HCT116 (cell line): Measurements from ENCODE around the gene TMEM178B. TPM values are rescaled to one million over a fixed set of nuclear protein-coding genes. Genes with fewer than 3 reads are reported as not detected.

ENCODE experiments used
- ATAC-seq: fragments of 200-7000 bp; cut with Tn5 transposase; 2 replicates; pipeline ENCODE4 v1.9.1; 2020; ENCODE audit warnings: mild to moderate bottlenecking, moderate library complexity
- BruUV-seq: library from RNA; stranded (reverse); fragments of 400-500 nt; replicated peaks from 2 replicates; lab custom pipeline; 2021; lab: Mats Ljungman, UMichigan
- CTCF ChIA-PET: fragments of 300-600 bp; sonication (Branson Sonifier 250); formaldehyde crosslinking; loops from one replicate; lab custom pipeline; 2021; ENCODE audit warnings: antibody characterized with exemption; lab: Charles Lee
- POLR2A ChIA-PET: fragments of 300-600, 350-600 bp; sonication (Branson Sonifier 250); formaldehyde crosslinking; loops from one replicate; lab custom pipeline; 2021; ENCODE audit warnings: antibody characterized with exemption; lab: Charles Lee
- RAD21 ChIA-PET, 2 experiments: fragments of 300-600 bp; sonication (Branson Sonifier 250); formaldehyde crosslinking; loops; one replicate each; lab custom pipeline; 2023; ENCODE audit warnings: low total read pairs in 2 of 2; ENCODE audit not compliant: uncharacterized antibody in 2 of 2, unreplicated experiment in 2 of 2, low non-redundant PET in 1 of 2; lab: Charles Lee
- DNase-seq: peaks from one replicate; pipeline ENCODE4 v3.0.0-alpha.2; 2010; ENCODE audit warnings: low read depth, low spot score
- H2AFZ ChIP-seq: fragments of 200-600 bp; shearing (Covaris generic), sonication (generic); 2 replicates; pipeline ENCODE4 v1.6.1; 2017; ENCODE audit warnings: low read depth, mixed run types, mixed read lengths, antibody characterized with exemption, low read length; ENCODE audit not compliant: poor library complexity, severe bottlenecking
- H3K27ac ChIP-seq: 2 replicates; pipeline ENCODE4 v1.5.1; 2012; ENCODE audit warnings: low read depth, low read length
- H3K27me3 ChIP-seq: fragments of 200-600 bp; sonication (generic); 2 replicates; pipeline ENCODE4 v1.6.1; 2016; ENCODE audit warnings: mixed run types, low read length, mixed read lengths; ENCODE audit not compliant: insufficient read depth
- H3K36me3 ChIP-seq, 2 experiments: fragments of 200-500 bp in 1 of 2; fragments of 200-600 bp in 1 of 2; sonication (Bioruptor generic) in 1 of 2; sonication (generic) in 1 of 2; 2 replicates each; pipeline versions ENCODE4 v1.5.1 to v1.6.1; 2014 to 2016; ENCODE audit warnings: low read length in 2 of 2, inconsistent platforms in 1 of 2, mixed read lengths in 1 of 2, mixed run types in 1 of 2; ENCODE audit not compliant: insufficient read depth in 2 of 2, control insufficient read depth in 1 of 2
- H3K4me1 ChIP-seq, 2 experiments: fragments of 200-600 bp in 1 of 2; sonication (generic) in 1 of 2; 2 replicates each; pipeline versions ENCODE4 v1.5.1 to v1.6.1; 2012 to 2017; ENCODE audit warnings: low read length in 2 of 2, inconsistent platforms in 1 of 2, mild to moderate bottlenecking in 1 of 2, mixed read lengths in 1 of 2, mixed run types in 1 of 2, moderate library complexity in 1 of 2; ENCODE audit not compliant: insufficient read depth in 2 of 2, control insufficient read depth in 1 of 2
- H3K4me2 ChIP-seq: fragments of 200-600 bp; sonication (generic); 2 replicates; pipeline ENCODE4 v1.6.1; 2017; ENCODE audit warnings: mixed run types, low read length, mixed read lengths
- H3K4me3 ChIP-seq, 2 experiments: fragments of 200-600 bp in 1 of 2; sonication (generic) in 1 of 2; replicated peaks in 1 of 2; 2 replicates each; pipeline ENCODE4 v1.5.1; 2011 to 2016; ENCODE audit warnings: low read length in 2 of 2, control low read depth in 1 of 2, low read depth in 1 of 2, mild to moderate bottlenecking in 1 of 2, mixed read lengths in 1 of 2, mixed run types in 1 of 2
- H3K79me2 ChIP-seq: fragments of 200-600 bp; sonication (generic); 2 replicates; pipeline ENCODE4 v1.6.1; 2017; ENCODE audit warnings: mild to moderate bottlenecking, mixed run types, low read length, moderate library complexity, mixed read lengths; ENCODE audit not compliant: insufficient read depth
- H3K9ac ChIP-seq: fragments of 200-600 bp; sonication (generic); 2 replicates; pipeline ENCODE4 v1.6.1; 2016; ENCODE audit warnings: low read length, mixed read lengths
- H3K9me2 ChIP-seq: fragments of 200-600 bp; sonication (generic), shearing (Covaris generic); 2 replicates; pipeline ENCODE4 v1.6.1; 2017; ENCODE audit warnings: mixed run types, mild to moderate bottlenecking, moderate library complexity; ENCODE audit not compliant: insufficient read depth
- H3K9me3 ChIP-seq, 2 experiments: fragments of 200-500 bp in 1 of 2; fragments of 200-600 bp in 1 of 2; sonication (Bioruptor generic) in 1 of 2; sonication (generic) in 1 of 2; 2 replicates each; pipeline ENCODE4 v1.6.1; 2014 to 2017; ENCODE audit warnings: low read length in 2 of 2, mixed read lengths in 2 of 2, inconsistent platforms in 1 of 2, low read depth in 1 of 2, mild to moderate bottlenecking in 1 of 2, mixed run types in 1 of 2, moderate library complexity in 1 of 2; ENCODE audit not compliant: control insufficient read depth in 1 of 2, insufficient read depth in 1 of 2
- H4K20me1 ChIP-seq: fragments of 200-600 bp; sonication (generic), shearing (Covaris generic); 2 replicates; pipeline ENCODE4 v1.6.1; 2017; ENCODE audit warnings: mixed run types, mild to moderate bottlenecking, moderate library complexity; ENCODE audit not compliant: insufficient read depth
- ATF3 ChIP-seq: IDR thresholded peaks from 2 replicates; pipeline ENCODE4 v1.6.1; 2012
- CBX3 ChIP-seq: IDR thresholded peaks from 2 replicates; pipeline ENCODE4 v1.6.1; 2012; ENCODE audit warnings: low read depth
- CEBPB ChIP-seq: IDR thresholded peaks from 2 replicates; pipeline ENCODE4 v1.6.1; 2012; ENCODE audit warnings: low read depth
- EGR1 ChIP-seq: IDR thresholded peaks from 2 replicates; pipeline ENCODE4 v1.6.1; 2012; ENCODE audit warnings: low read depth
- ELF1 ChIP-seq: IDR thresholded peaks from 2 replicates; pipeline ENCODE4 v1.6.1; 2012; ENCODE audit warnings: low read depth, borderline replicate concordance
- EZH2 ChIP-seq: fragments of 200-600 bp; sonication (generic); IDR thresholded peaks from 2 replicates; pipeline ENCODE4 v1.6.1; 2017; ENCODE audit warnings: antibody characterized with exemption, mixed run types
- FOSL1 ChIP-seq: IDR thresholded peaks from 2 replicates; pipeline ENCODE4 v1.6.1; 2012; ENCODE audit warnings: low read depth
- JUND ChIP-seq: IDR thresholded peaks from 2 replicates; pipeline ENCODE4 v1.6.1; 2012
- POLR2A ChIP-seq: IDR thresholded peaks from 2 replicates; pipeline ENCODE4 v1.7.0; 2011; ENCODE audit warnings: borderline replicate concordance; ENCODE audit not compliant: insufficient read depth, insufficient read length; ENCODE audit errors: extremely low read depth
- POLR2AphosphoS5 ChIP-seq: IDR thresholded peaks from 2 replicates; pipeline ENCODE4 v1.6.1; 2011; ENCODE audit warnings: mild to moderate bottlenecking, low read depth, low read length, moderate library complexity
- RAD21 ChIP-seq: IDR thresholded peaks from 2 replicates; pipeline ENCODE4 v1.6.1; 2012; ENCODE audit warnings: low read depth, mild to moderate bottlenecking
- SIN3A ChIP-seq: IDR thresholded peaks from 2 replicates; pipeline ENCODE4 v1.6.1; 2012; ENCODE audit warnings: low read depth
- TCF7L2 ChIP-seq: IDR thresholded peaks from 2 replicates; pipeline ENCODE4 v1.7.0; 2011; ENCODE audit warnings: borderline replicate concordance, inconsistent platforms; ENCODE audit not compliant: insufficient read depth, insufficient read length; ENCODE audit errors: extremely low read depth
- YY1 ChIP-seq: IDR thresholded peaks from 2 replicates; pipeline ENCODE4 v1.6.1; 2011; ENCODE audit warnings: low read length, low read depth, moderate library complexity, mild to moderate bottlenecking; ENCODE audit not compliant: insufficient replicate concordance; ENCODE audit errors: extremely low read depth
- ZNF274 ChIP-seq: fragments of 200-500 bp; sonication (Bioruptor generic); IDR thresholded peaks from 2 replicates; pipeline ENCODE4 v1.6.1; 2014; ENCODE audit warnings: mild to moderate bottlenecking, low read depth, low read length, inconsistent platforms
- intact Hi-C: fragments of 100-400 bp; cut with micrococcal nuclease; formaldehyde crosslinking; loops from 2 replicates; pipeline ENCODE4 v1.10.0; 2022
- total RNA-seq: library from RNA; stranded (reverse); gene quantifications from one replicate; pipeline ENCODE4 v1.2.1, GENCODE V29; 2021; ENCODE audit not compliant: unreplicated experiment
- TF ChIP-seq, protein P1 (sequence below): IDR thresholded peaks from 2 replicates; pipeline ENCODE4 v1.6.1; 2011; ENCODE audit warnings: mild to moderate bottlenecking, low read length, moderate library complexity; ENCODE audit not compliant: insufficient replicate concordance; ENCODE audit errors: extremely low read depth
- TF ChIP-seq, protein P2 (sequence below), 3 experiments: fragments of 200-600 bp in 1 of 3; sonication (generic) in 1 of 3; IDR thresholded peaks in 2 of 3; conservative IDR thresholded peaks in 1 of 3; 2 replicates each; pipeline ENCODE4 v1.5.1; 2012 to 2017; ENCODE audit warnings: low read depth in 2 of 3, low read length in 2 of 3, antibody characterized with exemption in 1 of 3, borderline replicate concordance in 1 of 3, control low read depth in 1 of 3, mild to moderate bottlenecking in 1 of 3, mixed read lengths in 1 of 3, mixed run types in 1 of 3, moderate library complexity in 1 of 3; ENCODE audit not compliant: insufficient read depth in 1 of 3
- TF ChIP-seq, protein P3 (sequence below): IDR thresholded peaks from 2 replicates; pipeline ENCODE4 v1.6.1; 2012
- TF ChIP-seq, protein P4 (sequence below): IDR thresholded peaks from 2 replicates; pipeline ENCODE4 v1.6.1; 2012; ENCODE audit warnings: low read depth

TMEM178B gene
- total RNA-seq, 1 experiment from 2014 or later: 0.02 TPM

DNA sequence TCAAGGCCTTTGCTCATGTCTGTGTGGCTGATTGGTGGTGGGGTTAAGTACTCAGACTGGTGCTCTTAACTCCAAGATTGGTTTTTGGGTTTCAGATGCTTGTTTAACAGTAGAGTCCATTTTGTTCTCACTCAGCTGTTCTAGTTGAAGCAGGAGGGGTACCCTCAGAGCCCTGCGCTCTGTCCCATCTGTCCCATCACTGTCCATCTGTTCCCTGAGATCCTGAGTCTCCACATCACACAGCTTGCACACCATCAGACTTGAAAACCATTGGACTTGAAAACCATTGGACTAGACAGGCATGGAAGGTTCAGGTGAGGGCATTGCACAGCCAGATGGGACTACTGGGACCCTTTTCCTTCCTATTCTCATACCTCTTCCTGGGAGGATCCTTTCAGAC is 39.3 kb downstream of the TMEM178B start:
- BruUV-seq: no TSS peak
- ChIA-PET CTCF (no interaction called here), POLR2A (no interaction called here), RAD21 (no interaction called here)
- Histone ChIP-seq H3K4me3 (no peak overlapping the region), H4K20me1 (no peaks in the 10 kb centered on the region), H3K9me2 (no peaks in the 10 kb centered on the region), H3K36me3 (no peaks in the 10 kb centered on the region), H3K4me1 (no peaks in the 10 kb centered on the region), H3K27me3 (peaks cover 16% of the 10 kb centered on the region; the same call in 1 of the 2 replicates), H3K9ac (no peak overlapping the region), H2AFZ (no peak overlapping the region), H3K4me2 (no peak overlapping the region), H3K79me2 (no peaks in the 10 kb centered on the region), H3K27ac (no peak overlapping the region), H3K9me3 (no peaks in the 10 kb centered on the region)
- intact Hi-C loops: no loop called here
- TF ChIP-seq YY1: no peak
- no peak for TF ChIP-seq EZH2
- TF ChIP-seq FOSL1: no peak
- no peak for TF ChIP-seq JUND
- no peak for TF ChIP-seq CEBPB
- TF ChIP-seq, protein P1, sequence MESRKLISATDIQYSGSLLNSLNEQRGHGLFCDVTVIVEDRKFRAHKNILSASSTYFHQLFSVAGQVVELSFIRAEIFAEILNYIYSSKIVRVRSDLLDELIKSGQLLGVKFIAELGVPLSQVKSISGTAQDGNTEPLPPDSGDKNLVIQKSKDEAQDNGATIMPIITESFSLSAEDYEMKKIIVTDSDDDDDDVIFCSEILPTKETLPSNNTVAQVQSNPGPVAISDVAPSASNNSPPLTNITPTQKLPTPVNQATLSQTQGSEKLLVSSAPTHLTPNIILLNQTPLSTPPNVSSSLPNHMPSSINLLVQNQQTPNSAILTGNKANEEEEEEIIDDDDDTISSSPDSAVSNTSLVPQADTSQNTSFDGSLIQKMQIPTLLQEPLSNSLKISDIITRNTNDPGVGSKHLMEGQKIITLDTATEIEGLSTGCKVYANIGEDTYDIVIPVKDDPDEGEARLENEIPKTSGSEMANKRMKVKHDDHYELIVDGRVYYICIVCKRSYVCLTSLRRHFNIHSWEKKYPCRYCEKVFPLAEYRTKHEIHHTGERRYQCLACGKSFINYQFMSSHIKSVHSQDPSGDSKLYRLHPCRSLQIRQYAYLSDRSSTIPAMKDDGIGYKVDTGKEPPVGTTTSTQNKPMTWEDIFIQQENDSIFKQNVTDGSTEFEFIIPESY: no peak
- no peak for TF ChIP-seq ATF3
- no peak for TF ChIP-seq SIN3A
- TF ChIP-seq RAD21: no peak
- TF ChIP-seq, protein P2, sequence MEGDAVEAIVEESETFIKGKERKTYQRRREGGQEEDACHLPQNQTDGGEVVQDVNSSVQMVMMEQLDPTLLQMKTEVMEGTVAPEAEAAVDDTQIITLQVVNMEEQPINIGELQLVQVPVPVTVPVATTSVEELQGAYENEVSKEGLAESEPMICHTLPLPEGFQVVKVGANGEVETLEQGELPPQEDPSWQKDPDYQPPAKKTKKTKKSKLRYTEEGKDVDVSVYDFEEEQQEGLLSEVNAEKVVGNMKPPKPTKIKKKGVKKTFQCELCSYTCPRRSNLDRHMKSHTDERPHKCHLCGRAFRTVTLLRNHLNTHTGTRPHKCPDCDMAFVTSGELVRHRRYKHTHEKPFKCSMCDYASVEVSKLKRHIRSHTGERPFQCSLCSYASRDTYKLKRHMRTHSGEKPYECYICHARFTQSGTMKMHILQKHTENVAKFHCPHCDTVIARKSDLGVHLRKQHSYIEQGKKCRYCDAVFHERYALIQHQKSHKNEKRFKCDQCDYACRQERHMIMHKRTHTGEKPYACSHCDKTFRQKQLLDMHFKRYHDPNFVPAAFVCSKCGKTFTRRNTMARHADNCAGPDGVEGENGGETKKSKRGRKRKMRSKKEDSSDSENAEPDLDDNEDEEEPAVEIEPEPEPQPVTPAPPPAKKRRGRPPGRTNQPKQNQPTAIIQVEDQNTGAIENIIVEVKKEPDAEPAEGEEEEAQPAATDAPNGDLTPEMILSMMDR (IDR thresholded peaks at IDR 0.05 in 2 of 3, conservative IDR thresholded peaks at IDR 0.05 in 1 of 3; ENCODE audit: borderline replicate concordance in 1 of 3, insufficient read depth in 1 of 3, low read depth in 2 of 3, low read length in 2 of 3): no peak
- TF ChIP-seq, protein P3, sequence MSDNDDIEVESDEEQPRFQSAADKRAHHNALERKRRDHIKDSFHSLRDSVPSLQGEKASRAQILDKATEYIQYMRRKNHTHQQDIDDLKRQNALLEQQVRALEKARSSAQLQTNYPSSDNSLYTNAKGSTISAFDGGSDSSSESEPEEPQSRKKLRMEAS: no peak
- TF ChIP-seq, protein P4, sequence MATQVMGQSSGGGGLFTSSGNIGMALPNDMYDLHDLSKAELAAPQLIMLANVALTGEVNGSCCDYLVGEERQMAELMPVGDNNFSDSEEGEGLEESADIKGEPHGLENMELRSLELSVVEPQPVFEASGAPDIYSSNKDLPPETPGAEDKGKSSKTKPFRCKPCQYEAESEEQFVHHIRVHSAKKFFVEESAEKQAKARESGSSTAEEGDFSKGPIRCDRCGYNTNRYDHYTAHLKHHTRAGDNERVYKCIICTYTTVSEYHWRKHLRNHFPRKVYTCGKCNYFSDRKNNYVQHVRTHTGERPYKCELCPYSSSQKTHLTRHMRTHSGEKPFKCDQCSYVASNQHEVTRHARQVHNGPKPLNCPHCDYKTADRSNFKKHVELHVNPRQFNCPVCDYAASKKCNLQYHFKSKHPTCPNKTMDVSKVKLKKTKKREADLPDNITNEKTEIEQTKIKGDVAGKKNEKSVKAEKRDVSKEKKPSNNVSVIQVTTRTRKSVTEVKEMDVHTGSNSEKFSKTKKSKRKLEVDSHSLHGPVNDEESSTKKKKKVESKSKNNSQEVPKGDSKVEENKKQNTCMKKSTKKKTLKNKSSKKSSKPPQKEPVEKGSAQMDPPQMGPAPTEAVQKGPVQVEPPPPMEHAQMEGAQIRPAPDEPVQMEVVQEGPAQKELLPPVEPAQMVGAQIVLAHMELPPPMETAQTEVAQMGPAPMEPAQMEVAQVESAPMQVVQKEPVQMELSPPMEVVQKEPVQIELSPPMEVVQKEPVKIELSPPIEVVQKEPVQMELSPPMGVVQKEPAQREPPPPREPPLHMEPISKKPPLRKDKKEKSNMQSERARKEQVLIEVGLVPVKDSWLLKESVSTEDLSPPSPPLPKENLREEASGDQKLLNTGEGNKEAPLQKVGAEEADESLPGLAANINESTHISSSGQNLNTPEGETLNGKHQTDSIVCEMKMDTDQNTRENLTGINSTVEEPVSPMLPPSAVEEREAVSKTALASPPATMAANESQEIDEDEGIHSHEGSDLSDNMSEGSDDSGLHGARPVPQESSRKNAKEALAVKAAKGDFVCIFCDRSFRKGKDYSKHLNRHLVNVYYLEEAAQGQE: no peak
- TF ChIP-seq ELF1: no peak
- TF ChIP-seq POLR2AphosphoS5: no peak
- TF ChIP-seq EGR1: no peak
- no peak for TF ChIP-seq CBX3
- no peak for TF ChIP-seq TCF7L2
- TF ChIP-seq ZNF274: no peak
- TF ChIP-seq POLR2A: no peak
- DNase-seq (no peak), ATAC-seq (no peak)
